ENCODE results near the gene LAMB1.
"Not testable (repeated sequence)": the region's sequence is repeated elsewhere in the genome, so short reads cannot be mapped to it uniquely, and the experiment has no call there.

The LAMB1 gene

DNA sequence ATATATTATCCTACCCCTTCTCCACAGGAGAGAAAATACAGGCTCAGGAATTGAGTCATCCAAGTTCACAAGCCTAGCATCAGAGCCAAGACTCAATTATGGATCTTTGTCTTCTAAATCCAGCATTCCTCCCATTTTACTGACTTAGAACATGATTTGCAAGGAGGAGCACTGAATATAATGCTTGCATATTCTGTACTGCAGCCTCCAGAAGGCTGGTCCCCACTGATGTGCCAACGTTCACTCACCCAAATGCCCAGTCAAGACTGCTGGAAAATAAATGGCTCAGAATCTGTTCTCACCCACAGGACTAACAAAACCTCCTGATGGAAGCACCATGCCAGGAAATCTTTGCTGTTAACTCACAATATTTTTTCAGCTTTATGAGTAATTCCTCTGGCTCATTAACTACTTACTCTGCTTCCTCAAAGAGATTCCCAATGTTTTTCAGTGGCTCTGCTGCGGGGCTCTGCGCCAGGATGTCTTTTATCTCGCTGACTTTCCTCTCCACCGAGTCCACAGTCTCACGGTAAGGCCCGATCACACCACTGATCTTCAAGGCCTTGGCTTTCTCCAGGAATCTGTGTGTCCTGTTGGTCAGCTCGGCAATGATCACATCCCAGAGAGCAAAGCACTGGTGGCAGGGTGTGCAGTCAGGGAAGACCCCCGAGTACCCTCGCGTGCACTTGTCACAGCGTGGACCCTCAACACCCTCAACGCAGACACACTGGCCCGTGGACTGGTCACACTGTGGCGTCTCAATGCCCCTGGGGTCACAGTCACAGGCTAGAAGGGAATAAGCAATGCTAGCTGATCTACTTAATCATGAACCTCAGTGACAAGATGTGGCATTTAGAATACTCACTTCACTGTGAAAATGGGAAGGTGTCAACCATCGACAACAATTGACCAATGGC, 63.1 kb downstream of the LAMB1 start:
- DNase-seq, result no peak

DNA sequence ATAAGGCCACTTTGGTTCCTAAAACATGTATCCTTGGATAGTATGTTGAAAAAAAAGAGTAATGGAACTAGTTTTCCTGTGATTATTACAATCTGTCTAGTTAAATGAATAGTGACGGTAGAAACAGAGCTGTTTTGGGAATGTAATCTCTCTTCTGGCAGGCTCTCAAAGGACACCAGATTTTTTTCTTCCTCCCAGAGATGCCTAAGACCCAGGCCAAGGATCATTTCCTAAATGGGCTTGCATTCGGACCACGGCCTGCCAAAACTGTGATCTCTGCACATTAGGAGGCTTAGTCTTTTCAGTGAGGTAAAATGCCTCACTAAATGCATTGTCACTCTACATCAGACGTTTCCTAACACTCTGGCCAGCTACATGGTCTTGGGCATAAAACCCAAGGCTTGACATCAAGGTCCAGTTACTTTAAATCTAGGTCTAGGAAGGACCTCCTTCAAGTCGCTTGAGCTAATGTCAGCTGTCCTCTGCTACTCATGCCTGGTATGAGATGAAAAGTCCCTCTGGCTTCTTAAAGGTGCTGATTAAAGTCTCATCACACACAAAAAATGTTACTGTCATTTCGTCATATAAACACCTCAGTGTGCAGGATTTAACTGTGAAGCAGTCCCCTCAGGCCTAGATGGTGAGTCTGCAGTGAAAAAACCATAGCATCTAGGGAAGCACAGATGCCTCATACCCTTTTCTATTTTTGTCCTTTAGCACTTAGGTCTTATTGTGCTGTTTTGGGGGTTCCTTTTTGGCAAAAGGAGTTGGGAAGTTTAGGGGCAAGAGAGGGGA, 64.3 kb downstream of the LAMB1 start:
- no peak for DNase-seq

DNA sequence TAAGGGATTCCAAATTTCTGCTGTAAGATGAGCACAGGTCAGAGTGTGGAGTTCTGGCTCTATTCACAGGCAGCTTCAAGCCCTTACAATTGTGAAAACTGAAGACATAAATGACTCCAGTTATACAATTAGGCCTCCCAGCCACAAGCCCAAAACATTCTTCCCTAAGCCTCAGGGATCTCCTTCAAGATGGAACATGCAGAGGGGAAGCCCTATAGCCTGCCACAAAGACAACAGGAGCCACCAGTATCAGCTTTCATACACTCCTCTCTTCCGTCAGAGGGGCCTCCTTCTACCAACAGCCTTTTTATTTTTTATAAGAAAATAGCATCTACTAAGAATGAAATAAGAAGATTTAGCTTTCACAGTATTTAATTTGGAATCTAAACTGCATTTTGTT, 65.4 kb downstream of the LAMB1 start:
- no peak for DNase-seq

DNA sequence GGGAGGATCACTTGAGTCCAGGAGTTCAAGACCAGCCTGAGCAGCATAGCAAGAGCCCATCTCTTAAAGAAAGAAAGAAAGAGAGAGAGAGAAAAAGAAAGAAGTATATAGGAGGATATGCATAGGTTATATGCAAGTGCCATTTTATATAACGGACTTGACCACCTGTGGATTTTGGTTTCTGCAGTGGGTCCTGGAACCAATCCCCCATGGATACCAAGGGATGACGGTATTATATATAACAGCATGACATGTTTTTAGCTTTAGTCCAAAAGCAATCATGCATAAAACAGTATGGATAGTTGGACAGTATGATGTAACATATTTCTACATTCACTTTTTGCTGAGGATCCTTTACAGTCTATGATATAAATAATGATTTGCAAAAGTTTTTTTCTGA, 66.6 kb downstream of the LAMB1 start:
- no peak for DNase-seq

DNA sequence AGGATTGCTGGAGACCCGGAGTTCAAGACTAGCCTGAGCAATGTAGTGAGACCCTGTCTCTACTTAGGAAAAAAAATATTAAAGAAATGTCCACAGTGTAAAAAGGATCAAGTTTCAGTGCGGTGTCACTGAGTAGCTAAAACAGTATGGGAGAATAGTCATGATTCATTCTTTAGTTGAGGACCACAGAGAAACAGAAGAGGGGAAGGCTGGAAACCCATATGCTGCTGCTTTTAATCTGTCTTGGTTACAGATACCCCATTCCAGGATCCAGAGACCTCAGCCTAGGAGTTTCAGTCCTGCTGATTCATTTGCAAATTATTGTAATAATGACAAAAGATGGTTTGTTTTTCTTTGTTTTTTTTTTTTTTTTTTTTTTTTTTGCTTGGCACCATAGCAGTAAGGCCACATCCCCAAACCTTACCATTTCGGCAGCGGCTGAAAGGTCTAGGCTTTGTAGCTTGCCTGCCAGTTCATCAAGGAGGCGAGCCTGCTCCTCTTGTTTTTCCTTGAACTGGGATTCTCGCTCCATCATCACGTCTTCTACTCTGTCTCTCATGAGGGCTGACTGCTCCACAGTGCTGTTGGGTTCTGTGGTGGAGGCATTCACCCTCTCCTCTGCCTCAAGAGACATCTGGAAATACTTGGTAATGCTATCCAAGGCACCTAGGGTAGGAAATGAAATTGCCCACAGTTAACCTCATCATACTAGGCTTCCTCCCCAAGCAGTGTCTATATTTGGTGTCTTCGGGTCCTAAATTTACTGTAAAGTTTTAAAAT, 67.8 kb downstream of the LAMB1 start:
- no peak for DNase-seq

DNA sequence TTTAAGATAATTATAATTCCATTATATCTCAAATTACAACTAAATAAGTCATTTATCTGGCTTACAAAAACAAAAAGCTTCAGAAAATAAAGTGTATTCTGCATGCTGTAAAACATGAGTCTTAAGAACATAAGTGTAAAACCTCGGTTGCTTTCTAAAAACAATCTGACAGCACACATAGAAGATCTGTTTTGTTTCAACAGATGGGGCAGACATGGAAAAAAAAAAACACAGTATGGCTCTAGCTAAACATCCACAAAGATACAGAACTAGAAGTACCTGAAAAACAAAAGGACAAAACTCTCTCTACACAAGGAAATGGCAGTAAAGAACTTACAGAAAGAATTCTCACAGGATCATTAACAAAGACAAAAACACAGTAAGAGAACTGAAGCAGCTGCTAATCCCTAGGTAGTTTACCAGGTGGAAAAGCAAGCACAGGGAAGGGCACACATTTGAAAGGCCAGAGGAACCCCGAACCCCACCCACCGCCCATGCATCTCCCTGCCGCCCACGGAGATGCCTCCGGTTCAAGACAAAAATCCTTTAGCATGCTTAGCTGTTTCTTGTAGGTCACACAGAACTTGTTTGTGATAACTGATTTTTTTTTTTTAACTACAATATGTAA, 69.5 kb downstream of the LAMB1 start:
- no peak for DNase-seq

DNA sequence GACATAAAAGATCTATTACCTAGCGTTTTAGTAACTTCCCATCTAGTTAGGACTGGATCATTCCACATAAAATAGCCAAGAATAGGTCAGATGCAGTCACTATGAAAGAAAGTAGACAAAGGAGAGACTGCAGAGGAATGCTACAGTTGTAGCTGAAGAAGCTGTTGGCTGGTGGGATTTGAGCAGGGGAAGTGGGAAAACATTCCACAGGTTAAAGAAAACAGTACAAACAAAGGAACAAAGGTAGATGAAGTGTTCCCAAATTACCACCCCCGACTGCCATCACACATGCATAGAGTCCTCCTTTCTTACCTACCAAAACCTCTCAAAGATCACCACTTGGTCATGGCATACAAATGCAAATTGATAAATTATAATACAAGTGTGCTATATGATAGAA, 70.2 kb downstream of the LAMB1 start:
- DNase-seq, result no peak

DNA sequence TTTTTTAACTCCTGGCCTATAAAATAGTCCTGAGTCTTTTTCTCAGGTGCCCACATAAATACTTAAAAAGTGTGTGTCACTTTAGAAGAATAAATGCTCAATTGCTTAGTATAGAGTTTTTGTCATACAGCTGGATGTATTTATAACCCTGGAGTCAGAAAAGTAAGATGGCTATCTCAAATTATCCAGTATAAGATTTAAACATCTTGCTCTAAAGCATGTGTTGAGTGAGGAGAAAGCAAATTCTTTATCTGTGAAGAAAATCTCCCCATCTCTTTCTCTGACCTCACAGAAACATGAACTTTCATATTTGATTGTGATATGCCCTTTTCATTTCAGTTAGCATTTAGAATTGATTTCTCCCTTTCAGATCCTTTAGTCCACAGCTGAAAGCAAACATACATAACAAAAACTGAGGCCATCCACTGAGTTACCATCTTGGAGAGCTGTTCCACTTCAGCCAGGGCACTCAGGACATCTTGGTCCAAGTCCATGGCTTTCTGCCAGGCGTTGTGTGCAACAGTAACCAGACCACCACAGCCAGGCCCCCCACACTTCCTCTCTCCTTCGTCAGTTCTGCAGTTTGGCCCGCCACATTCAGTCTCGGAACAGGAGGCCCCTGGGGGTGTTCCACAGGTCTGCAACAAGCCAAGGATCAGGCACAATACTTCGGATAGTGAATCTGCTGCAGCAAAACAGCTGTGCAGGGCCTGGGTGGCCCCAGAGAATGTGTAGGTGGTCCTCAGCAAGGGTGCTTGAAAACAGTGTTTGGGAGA, 71.0 kb downstream of the LAMB1 start:
- DNase-seq, result no peak

DNA sequence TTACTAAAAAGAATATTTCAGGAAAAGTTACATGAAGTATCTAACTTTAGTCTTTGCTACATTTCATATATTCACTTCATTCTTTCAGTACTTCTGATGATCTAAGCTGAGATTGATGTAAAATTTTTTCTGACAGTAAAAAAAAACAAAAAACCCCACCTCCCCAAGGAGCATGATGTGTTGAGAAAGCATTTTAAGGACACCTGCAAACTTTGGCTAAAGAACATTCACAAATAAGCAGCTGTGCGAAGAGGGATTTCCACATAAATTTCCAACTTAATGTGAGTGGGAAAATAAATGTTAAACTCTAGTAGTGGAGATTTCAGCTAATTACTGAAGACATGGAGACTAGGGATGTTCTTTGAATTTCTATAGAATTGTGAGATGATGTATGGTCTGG, 76.5 kb downstream of the LAMB1 start:
- no peak for DNase-seq

DNA sequence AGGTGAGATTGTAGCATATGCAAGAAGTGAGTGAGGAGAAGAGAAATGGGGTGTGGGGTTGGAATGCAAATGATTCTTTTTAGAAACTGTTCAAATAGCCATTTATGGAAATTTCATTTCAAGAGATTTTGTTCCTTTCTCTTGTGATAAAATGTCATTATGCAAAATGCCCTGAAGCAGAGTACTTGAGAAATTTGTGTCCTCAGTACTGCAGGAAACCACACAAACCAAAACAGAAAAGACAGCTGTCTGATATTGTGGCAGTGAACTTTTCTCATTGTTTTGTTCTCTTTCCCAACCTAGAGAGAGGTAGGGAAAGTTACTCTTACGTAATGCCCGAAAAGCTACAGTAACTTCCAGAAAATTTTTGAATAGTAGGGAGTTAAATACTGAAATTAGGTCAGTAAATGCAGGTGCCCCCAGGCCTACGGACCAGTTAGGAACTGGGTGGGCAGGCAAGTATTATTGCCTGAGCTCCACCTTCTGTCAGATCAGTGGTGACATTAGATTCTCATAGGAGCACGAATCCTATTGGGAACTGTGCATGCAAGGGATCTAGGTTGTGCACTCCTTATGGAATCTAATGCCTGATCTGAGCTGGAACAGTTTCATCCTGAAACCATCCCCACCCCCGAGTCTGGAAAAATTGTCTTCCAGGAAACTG, 78.0 kb downstream of the LAMB1 start:
- no peak for DNase-seq

DNA sequence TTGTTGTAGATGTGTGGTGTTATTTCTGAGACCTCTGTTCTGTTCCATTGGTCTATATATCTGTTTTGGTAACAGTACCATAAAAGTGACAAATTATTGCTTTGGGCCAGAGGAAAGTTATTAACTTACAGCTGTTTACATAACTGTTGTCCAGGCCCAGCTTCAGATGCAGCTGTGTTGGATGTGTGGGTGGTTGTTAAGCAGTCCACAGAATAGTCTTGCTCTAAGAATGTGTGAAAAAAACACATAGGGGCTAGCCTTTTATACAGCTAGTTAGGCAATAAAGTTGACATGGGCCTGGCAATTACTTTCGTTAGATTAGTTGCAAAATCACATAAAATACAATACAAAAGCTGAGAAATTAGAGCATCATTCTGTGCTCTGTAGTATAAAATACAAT, 80.1 kb downstream of the LAMB1 start:
- DNase-seq, result no peak

DNA sequence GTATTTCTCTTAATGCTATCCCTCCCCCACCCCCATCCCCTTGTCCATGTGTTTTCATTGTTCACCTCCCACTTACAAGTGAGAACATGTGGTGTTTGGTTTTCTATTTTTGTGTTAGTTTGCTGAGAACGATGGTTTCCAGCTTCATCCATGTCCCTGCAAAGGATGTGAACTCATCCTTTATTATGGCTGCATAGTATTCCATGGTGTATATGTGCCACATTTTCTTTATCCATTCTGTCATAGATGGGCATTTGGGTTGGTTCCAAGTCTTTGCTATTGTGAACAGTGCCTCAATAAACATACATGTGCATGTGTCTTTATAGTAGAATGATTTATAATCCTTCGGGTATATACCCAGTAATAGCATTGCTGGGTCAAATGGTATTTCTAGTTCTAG, 81.1 kb downstream of the LAMB1 start:
- not testable (repeated sequence) for DNase-seq

DNA sequence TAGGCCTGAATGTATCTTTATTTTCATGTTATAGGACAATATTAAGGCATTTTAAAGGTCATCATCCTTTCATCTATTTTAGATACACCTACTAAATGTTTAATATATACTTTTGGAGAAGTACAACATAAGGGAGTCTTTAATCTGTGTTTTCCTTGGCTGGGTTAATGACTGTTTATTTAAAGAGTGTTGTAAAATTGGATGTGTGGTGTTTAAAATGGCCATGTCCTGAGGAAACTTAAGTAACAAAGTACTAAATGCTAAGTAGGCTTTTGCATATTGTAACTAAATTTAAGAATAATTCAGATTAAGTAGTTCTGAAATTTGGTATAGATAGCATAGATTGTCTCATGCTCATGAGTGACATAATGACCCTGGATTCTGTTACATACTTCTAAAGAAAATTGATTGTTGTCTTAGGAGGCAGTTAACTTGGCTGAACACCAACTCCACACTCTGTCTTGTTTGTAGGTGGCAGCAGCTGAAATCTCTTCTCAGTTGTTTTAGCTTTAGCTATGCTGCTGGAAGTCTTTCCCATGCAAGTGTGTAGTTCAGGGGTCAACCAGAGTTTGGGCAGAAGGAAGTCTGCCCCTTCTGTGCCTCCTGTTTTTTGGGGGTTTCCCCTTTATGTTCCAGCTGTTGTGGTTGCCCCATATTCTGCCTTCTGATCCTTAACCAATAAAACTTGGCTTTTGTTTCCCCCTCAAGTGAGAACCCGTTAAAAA, 82.8 kb downstream of the LAMB1 start:
- no peak for DNase-seq

DNA sequence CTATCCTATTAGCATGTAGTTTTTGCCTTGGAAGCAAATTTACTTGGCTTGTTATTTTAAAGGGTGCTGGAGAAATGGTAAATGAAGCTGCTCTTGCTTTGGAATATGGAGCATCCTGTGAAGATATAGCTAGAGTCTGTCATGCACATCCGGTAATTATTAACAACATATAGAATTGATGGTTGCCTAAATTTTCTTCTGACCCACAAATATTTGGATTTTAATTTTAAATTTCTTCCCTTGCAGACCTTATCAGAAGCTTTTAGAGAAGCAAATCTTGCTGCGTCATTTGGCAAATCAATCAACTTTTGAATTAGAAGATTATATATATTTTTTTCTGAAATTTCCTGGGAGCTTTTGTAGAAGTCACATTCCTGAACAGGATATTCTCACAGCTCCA, 84.0 kb downstream of the LAMB1 start:
- no peak for DNase-seq

DNA sequence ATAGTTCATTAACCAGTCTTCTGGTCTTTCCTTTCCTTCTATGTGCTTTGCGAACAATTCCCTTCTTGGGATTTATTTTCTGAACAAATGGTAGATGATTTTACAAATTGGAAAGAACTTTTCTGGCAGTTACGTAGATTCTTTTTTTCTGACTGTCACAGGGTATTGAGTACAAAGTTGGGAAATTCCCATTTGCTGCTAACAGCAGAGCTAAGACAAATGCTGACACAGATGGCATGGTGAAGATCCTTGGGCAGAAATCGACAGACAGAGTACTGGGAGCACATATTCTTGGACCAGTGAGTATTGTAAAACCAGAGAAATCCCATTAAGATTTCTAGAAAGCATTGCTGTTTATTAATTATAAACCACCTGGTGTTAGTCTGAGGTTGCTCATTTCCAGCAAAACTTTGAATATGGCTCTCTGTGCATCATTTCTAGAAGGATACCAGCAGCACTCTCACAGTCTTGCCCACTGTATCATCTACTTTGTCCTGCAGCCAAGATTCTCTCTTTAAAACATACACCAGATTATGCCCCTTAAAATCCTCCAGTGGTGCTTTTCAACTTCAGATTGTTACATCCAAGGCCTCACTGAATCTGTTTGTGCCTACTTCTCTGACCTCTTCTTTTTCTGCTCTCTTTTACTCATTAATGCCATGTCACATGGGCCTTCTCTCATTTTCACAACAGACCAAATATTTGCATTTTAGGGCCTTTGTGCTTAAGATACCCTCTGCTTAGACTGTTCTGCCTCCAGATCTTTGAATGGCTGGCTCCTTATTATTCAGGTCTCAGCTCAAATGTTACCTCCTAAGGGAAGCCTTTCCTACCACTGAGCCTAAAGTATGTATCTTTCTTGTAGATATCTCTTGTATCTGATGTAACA, 85.0 kb downstream of the LAMB1 start:
- DNase-seq, result no peak

DNA sequence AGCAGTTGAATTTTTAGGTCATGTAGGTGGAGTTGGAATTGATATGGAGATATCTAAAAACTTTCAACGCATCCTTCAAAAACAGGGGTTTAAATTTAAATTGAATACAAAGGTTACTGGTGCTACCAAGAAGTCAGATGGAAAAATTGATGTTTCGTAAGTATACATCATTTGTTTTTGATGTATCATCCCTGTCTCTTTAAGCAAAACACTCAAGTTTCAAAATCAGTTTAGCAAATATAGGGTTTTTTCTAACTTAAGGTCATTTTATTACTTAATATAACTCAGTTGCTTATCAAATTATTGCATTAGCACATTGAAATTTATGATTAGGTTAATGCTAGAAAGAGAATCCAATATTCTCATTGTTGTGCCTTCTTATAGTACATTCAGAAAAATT, 87.4 kb downstream of the LAMB1 start:
- no peak for DNase-seq

DNA sequence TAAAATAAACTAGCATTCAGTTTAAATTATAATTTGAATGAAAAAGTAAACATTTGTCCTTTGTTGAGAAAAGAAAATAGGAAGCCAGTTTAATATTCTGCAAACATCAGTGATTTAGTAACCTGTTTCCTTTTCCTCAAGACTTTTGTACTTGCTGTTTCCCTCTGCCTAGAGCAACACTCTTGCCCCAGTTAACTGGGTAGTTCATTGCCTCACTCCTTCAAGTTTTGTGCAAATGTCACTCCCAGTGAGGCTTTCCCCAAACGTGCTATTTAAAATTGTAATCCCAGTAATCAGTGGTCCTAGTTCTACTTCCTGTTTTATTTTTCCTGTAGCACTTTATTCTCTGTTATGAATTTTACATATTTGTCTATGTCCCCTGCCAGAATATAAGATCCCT, 88.1 kb downstream of the LAMB1 start:
- no peak for DNase-seq

DNA sequence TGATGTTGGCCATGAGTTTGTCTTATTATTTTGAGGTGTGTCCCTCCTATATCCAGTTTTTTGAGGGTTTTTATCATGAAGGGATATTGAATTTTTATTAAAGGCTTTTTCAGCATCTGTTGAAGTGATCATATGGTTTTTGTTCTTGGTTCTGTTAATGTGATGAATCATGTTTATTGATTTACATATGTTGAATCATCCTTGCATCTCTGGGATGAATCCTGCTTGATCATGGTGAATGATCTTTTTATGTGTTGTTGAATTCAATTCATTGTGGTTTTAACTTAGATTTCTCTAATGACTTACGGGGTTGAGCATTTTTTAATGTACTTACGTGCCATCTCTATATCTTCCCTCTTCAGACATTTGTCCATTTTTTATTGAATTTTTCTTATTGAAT, 89.1 kb downstream of the LAMB1 start:
- DNase-seq, result no peak

DNA sequence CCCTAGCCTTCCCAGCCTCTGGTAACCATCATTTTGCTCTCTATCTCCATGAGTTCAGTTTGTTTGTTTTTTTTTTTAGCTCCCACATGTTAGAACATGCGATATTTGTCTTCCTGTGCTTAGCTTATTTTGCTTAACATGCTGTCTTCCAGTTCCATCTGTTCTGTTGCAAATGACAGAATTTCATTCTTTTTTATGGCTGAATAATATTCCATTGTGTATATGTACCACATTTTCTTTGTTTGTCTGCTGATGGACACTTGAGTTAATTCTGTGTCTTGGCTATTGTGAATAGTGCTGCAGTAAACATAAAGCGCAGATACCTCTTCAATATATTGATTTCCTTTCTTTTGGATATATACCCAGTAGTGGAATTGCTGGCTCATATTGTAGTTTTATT, 91.0 kb downstream of the LAMB1 start:
- DNase-seq, result no peak

DNA sequence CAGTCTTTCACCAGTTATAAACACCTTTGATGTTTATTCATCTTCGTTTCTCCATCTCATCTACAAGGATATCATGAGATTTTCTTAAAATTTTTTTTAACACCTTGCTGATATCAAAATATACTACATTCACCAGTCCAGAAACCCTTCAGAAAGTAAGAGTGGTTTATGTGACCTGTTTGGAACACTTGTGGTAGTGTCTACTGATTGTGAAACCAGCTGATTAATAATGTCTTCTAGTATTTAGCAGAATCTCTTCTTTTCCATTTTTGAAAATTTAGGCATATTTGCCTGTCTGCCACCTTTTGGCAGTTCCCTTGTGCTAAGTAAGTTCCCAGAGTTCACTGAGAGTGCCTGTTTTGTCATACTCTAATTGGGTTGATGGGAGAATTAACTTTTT, 93.5 kb downstream of the LAMB1 start:
- no peak for DNase-seq

Data from activated CD4-positive, alpha-beta T cell treated with anti-CD3 and anti-CD28 coated beads for 48 hours (primary cell).